ENCODE data around the gene MYO1C.

Gene MYO1C

GRCh38 chr17:1423456-1424135 is 68.9 kb downstream of the MYO1C start:
- H3K4me1 ChIP-seq (ENCODE audit: insufficient read depth, low read length, severe bottlenecking), result no peaks in the 10 kb centered on the region
- H3K79me2 ChIP-seq (ENCODE audit: insufficient read depth, low read length), result no peaks in the 10 kb centered on the region
- H3K9me3 ChIP-seq (ENCODE audit: low read length), result no peaks in the 10 kb centered on the region
- H3K27me3 ChIP-seq (ENCODE audit: insufficient read depth, low read length), result no peaks in the 10 kb centered on the region
- H3F3A ChIP-seq (ENCODE audit: insufficient read depth, low read length), result peaks cover 5% of the 10 kb centered on the region; the same call in 1 of the 2 replicates
- H3K4me2 ChIP-seq (ENCODE audit: low read length), result no peak overlapping the region
- no peak overlapping the region for H3K4me3 ChIP-seq (ENCODE audit: low read depth, low read length, poor library complexity, severe bottlenecking)
- H3K36me3 ChIP-seq (ENCODE audit: insufficient read depth, low read length), result peaks cover 46% of the 10 kb centered on the region
- H3K9ac ChIP-seq (ENCODE audit: low read length), result no peak overlapping the region
- H2AFZ ChIP-seq (ENCODE audit: low read length), result no peak overlapping the region
- no peaks in the 10 kb centered on the region for H3K9me2 ChIP-seq (ENCODE audit: low read depth, low read length)
- TF ChIP-seq EZH2 (IDR thresholded peaks at IDR 0.05; ENCODE audit: borderline replicate concordance, low read length), result no peak
- no peak for TF ChIP-seq CTCF (IDR thresholded peaks at IDR 0.05; ENCODE audit: low read length)
- H4K20me1 ChIP-seq (ENCODE audit: insufficient read depth, low read length), result no peaks in the 10 kb centered on the region
- no peak overlapping the region for H3K27ac ChIP-seq (ENCODE audit: low read depth, low read length, poor library complexity, severe bottlenecking)

- Histone ChIP-seq H3F3A (ENCODE audit: insufficient read depth, low read length) (peaks cover 5% of the 10 kb centered on the region; the same call in 1 of the 2 replicates), H3K4me3 (ENCODE audit: low read depth, low read length, poor library complexity, severe bottlenecking) (no peak overlapping the region), H3K9ac (ENCODE audit: low read length) (no peak overlapping the region), H3K9me3 (ENCODE audit: low read length) (no peaks in the 10 kb centered on the region), H3K27me3 (ENCODE audit: insufficient read depth, low read length) (no peaks in the 10 kb centered on the region), H2AFZ (ENCODE audit: low read length) (no peak overlapping the region), H3K9me2 (ENCODE audit: low read depth, low read length) (no peaks in the 10 kb centered on the region), H3K4me1 (ENCODE audit: insufficient read depth, low read length, severe bottlenecking) (no peaks in the 10 kb centered on the region), H4K20me1 (ENCODE audit: insufficient read depth, low read length) (no peaks in the 10 kb centered on the region), H3K27ac (ENCODE audit: low read depth, low read length, poor library complexity, severe bottlenecking) (no peak overlapping the region), H3K79me2 (ENCODE audit: insufficient read depth, low read length) (no peaks in the 10 kb centered on the region), H3K36me3 (ENCODE audit: insufficient read depth, low read length) (peaks cover 46% of the 10 kb centered on the region), H3K4me2 (ENCODE audit: low read length) (no peak overlapping the region)
- TF ChIP-seq EZH2 (IDR thresholded peaks at IDR 0.05; ENCODE audit: borderline replicate concordance, low read length), result no peak
- TF ChIP-seq CTCF (IDR thresholded peaks at IDR 0.05; ENCODE audit: low read length), result no peak
These were observed 69.6 kb downstream of the MYO1C start for GRCh38 chr17:1422885-1423284.

- Histone ChIP-seq H2AFZ (ENCODE audit: low read length) (no peak overlapping the region), H3K27me3 (ENCODE audit: insufficient read depth, low read length) (no peaks in the 10 kb centered on the region), H4K20me1 (ENCODE audit: insufficient read depth, low read length) (no peaks in the 10 kb centered on the region), H3K36me3 (ENCODE audit: insufficient read depth, low read length) (peaks cover 46% of the 10 kb centered on the region), H3K4me2 (ENCODE audit: low read length) (no peak overlapping the region), H3F3A (ENCODE audit: insufficient read depth, low read length) (peaks cover 5% of the 10 kb centered on the region; the same call in 1 of the 2 replicates), H3K4me1 (ENCODE audit: insufficient read depth, low read length, severe bottlenecking) (no peaks in the 10 kb centered on the region), H3K9ac (ENCODE audit: low read length) (no peak overlapping the region), H3K27ac (ENCODE audit: low read depth, low read length, poor library complexity, severe bottlenecking) (no peak overlapping the region), H3K9me3 (ENCODE audit: low read length) (no peaks in the 10 kb centered on the region), H3K9me2 (ENCODE audit: low read depth, low read length) (no peaks in the 10 kb centered on the region), H3K79me2 (ENCODE audit: insufficient read depth, low read length) (no peaks in the 10 kb centered on the region), H3K4me3 (ENCODE audit: low read depth, low read length, poor library complexity, severe bottlenecking) (no peak overlapping the region)
- TF ChIP-seq EZH2 (IDR thresholded peaks at IDR 0.05; ENCODE audit: borderline replicate concordance, low read length), result no peak
- no peak for TF ChIP-seq CTCF (IDR thresholded peaks at IDR 0.05; ENCODE audit: low read length)
These were observed 71.0 kb downstream of the MYO1C start for GRCh38 chr17:1421470-1421869.
